8988T (cell line): ENCODE data around the gene HES1.

Source experiments
- DNase-seq: peaks from one replicate; pipeline ENCODE4 v3.0.0; 2011

Gene HES1

GRCh38 chr3:194176274-194176991, 40.5 kb downstream of the HES1 start:
- DNase-seq = no peak

DNA sequence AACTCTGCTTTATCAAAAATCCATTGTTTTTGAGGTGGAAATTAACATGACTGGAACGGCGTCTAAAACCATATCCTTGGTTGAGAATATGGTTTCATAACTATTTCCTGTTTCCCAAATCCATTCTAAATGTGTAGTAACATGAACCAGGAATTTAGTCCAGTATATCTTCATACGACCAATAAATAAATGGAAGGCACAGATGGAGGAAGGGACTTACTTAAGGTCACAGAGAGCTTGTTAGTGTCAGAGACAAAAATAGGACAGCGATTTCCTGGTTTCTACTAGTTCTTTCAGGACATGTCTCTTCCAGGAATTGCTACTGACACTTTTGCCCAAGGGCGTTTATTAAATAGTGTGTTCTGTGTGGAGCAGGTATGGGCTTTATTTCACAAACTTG, 41.2 kb downstream of the HES1 start:
- DNase-seq = no peak

DNA sequence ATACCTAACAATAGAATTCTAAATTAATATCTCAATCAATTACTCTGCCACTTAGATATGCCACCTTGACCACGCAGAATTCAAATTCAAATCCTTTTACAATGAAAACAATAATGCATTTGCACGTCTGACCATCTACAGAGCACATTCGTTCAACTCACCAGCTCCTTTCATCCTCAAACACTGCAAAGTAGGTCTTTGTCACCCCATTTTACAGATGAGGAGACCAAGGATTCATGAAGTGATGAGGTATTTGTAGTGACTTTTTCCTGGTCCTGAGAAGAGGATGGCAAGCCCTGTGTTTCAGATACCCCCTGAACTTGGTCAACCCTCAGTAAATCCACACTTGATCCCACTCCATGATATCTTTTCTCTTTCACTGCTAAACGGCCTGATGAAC, 42.2 kb downstream of the HES1 start:
- no peak for DNase-seq

GRCh38 chr3:194178669-194179068, 42.7 kb downstream of the HES1 start:
- DNase-seq = no peak

DNA sequence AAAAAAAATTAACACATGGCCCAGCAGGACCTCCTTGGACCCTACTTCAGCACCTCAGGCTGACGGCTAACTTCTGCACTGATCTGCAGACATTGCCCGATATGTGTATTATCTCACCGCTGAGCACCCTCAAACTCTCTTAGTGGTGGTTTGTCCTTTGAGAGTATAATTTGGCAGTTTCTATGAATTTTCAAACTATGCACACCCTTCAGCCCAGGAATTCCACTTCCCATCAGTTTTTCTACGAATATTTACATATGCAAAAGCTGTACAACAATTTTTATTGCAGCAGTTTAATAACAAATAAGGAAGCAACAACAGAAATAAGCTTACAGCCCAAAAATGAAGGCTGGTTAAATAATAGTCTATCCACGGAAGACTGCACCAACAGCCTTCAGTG, 44.6 kb downstream of the HES1 start:
- DNase-seq = no peak

- no peak for DNase-seq
Observed at GRCh38 chr3:194181612-194182529, 45.9 kb downstream of the HES1 start.

GRCh38 chr3:194183271-194183670, 47.3 kb downstream of the HES1 start:
- no peak for DNase-seq

DNA sequence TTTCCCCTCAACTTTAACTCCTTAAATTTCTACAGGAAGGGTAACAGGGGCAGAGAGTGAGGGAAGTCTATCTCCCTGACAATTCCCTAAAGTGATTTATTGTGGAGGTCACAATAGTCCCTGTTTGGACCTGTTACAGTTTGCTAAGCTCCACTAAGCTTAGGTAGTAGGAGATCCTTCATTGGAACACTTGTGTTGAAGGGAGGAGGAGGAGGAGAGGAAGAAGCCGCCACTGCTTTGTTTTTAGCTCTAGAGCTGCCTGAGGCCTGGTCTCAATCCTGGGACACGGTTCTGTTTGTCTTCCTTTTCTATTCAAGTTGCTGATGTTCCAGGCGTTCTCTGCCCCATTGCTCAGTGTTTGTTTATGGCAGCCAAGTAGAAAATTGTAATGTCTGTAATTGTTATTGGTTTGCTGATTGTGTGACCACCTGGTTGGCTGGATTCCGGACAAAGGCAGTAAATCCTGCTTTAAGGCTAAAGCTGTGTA, 48.4 kb downstream of the HES1 start:
- no peak for DNase-seq

DNA sequence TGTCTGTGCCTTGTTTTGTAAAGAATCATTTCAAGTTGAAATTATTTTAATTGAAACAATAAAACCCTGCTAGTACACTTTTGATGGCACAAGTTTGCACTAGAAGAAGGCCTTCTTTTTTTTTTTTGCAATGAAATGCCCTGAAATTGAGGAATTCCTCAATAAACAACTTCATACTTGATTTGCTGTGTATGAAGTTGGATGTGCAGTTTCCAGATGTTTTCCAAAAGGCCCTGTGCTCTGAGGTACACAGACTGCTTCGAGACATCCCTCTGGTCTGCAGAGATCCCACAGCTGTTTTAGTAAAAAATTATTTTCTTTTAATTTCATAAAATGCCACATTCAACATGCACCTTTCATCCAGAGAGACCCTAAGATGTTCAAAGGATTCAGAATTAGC, 48.9 kb downstream of the HES1 start:
- DNase-seq = no peak

DNA sequence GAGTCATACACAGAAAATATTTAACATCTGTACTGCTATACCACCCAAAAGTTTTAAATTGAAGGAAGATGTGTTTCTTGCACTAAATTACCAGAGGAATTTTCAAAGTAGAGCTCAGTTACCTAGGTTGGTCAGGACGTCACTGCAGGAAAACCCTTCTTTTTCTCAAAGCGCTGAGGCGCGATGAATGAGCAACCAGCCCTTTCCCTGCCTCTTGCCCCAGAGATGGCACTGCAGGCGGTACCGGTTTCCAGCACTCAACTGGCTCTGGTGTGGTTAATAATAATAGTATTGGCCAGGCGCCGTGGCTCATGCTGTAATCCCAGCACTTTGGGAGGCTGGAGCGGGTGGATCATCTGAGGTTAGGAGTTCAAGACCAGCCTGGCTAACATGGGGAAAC, 49.3 kb downstream of the HES1 start:
- DNase-seq = no peak

DNA sequence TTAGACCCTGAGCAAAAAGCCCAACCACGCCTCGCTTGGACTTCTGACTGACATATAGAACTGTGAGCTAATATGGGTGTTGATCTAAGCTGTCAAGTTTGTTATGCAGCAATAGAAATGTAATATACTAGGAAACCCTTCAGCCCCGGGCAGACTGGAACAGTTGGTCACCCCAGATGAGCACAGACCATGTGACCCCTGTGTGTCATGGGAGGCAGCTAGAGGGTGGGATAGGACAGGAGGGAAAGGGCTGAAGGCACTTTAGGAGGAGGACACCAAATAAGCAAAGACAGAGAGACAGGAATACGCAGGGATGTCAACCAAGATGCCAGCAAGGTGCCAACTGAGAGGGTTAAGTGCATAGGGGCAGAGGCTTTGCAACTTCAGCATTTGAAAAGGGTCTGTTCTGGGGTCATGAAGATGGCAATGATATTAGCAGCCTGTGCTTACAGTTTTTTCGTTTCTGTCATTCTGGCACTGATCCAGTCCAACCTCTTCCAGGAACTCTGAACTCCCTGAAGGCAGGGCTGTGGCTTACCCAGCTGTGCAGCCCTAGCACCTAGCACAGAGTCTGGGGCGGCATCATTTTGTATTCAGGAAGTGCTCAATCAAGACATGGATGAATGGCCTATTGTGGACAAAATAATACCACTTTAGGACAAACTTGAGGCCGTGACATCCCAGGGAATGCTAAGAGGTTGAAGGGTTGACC, 51.4 kb downstream of the HES1 start:
- no peak for DNase-seq
